Peyer's patch (tissue), 4 donors: ENCODE data around the gene CHAF1A.

Experiments
- CTCF ChIP-seq, 6 experiments: fragments of 450-650 bp in 4 of 6; fragments of 200-600 bp in 2 of 6; sonication (generic) in 1 of 6; IDR thresholded peaks; one replicate each; pipeline ENCODE4 v1.5.1; 2017 to 2019; ENCODE audit warnings: antibody characterized with exemption in 6 of 6, mild to moderate bottlenecking in 3 of 6, moderate library complexity in 1 of 6
- POLR2A ChIP-seq, 2 donors: fragments of 450-650 bp; IDR thresholded peaks; one replicate each; pipeline ENCODE4 v1.5.1; 2017; ENCODE audit warnings: antibody characterized with exemption in 2 of 2, mild to moderate bottlenecking in 2 of 2, moderate library complexity in 2 of 2

GRCh38 chr19:4425537-4425936 is 23.1 kb downstream of the CHAF1A start:
- TF ChIP-seq CTCF (IDR thresholded peaks at IDR 0.05) (no peak), POLR2A (IDR thresholded peaks at IDR 0.05) (no peak)
